WTC11 (cell line): ENCODE results near the gene USP47. TPM values are rescaled to one million over a fixed set of nuclear protein-coding genes. Genes with fewer than 3 reads are reported as not detected.

Experiments
- ATAC-seq: fragments of 200-7000 bp; cut with Tn5 transposase; 2 replicates; pipeline ENCODE4 v1.10.0; 2021; ENCODE audit warnings: mild to moderate bottlenecking, moderate library complexity
- CTCF ChIA-PET: fragments of 300-600 bp; sonication (Branson Sonifier 250); formaldehyde crosslinking; loops from one replicate; lab custom pipeline; 2021; ENCODE audit warnings: antibody characterized with exemption; lab: Charles Lee
- POLR2A ChIA-PET: fragments of 350-600 bp; sonication (Branson Sonifier 250); formaldehyde crosslinking; loops from one replicate; lab custom pipeline; 2021; ENCODE audit warnings: antibody characterized with exemption; lab: Charles Lee
- DNase-seq: peaks from one replicate; pipeline ENCODE4 v3.0.0; 2021; ENCODE audit warnings: low spot score
- H3K27ac Mint-ChIP-seq: 2 replicates; pipeline ENCODE4 v1.8.0; 2021; ENCODE audit warnings: mixed read lengths
- H3K27me3 Mint-ChIP-seq: 2 replicates; pipeline ENCODE4 v1.8.0; 2021; ENCODE audit warnings: low read depth, mild to moderate bottlenecking, moderate library complexity, mixed read lengths
- H3K36me3 Mint-ChIP-seq: 2 replicates; pipeline ENCODE4 v1.8.0; 2021; ENCODE audit warnings: mixed read lengths
- H3K4me1 Mint-ChIP-seq: 2 replicates; pipeline ENCODE4 v1.8.0; 2022; ENCODE audit warnings: mixed read lengths
- H3K4me3 Mint-ChIP-seq: 2 replicates; pipeline ENCODE4 v1.8.0; 2021; ENCODE audit warnings: mild to moderate bottlenecking, moderate library complexity, mixed read lengths
- H3K9me3 Mint-ChIP-seq: 2 replicates; pipeline ENCODE4 v1.8.0; 2021; ENCODE audit warnings: mixed read lengths
- GRHL2 ChIP-seq: fragments of 250-450 bp; sonication (Bioruptor Pico); IDR thresholded peaks from 2 replicates; pipeline ENCODE4 v1.8.0; 2022; ENCODE audit warnings: mild to moderate bottlenecking, moderate library complexity; ENCODE audit not compliant: insufficient replicate concordance, severe bottlenecking
- HMGA2 ChIP-seq: fragments of 250-450 bp; sonication (Bioruptor Pico); IDR thresholded peaks from 2 replicates; pipeline ENCODE4 v1.4.0; 2021; ENCODE audit warnings: mild to moderate bottlenecking, moderate library complexity
- HMGXB4 ChIP-seq: sonication (generic); formaldehyde crosslinking; IDR thresholded peaks from 2 replicates; pipeline ENCODE4 v1.8.1; 2023; ENCODE audit warnings: mild to moderate bottlenecking, moderate library complexity, missing genetic modification reagents
- KAT7 ChIP-seq: sonication (generic); formaldehyde crosslinking; IDR thresholded peaks from 2 replicates; pipeline ENCODE4 v1.8.1; 2023; ENCODE audit warnings: missing genetic modification reagents, mild to moderate bottlenecking, borderline replicate concordance
- MYBL2 ChIP-seq: sonication (generic); formaldehyde crosslinking; IDR thresholded peaks from 2 replicates; pipeline ENCODE4 v1.8.1; 2023; ENCODE audit warnings: mild to moderate bottlenecking, moderate library complexity, missing genetic modification reagents
- NFATC4 ChIP-seq: fragments of 250-450 bp; sonication (Bioruptor Pico); IDR thresholded peaks from 2 replicates; pipeline ENCODE4 v1.9.0; 2021; ENCODE audit warnings: mild to moderate bottlenecking
- NFE2L1 ChIP-seq: sonication (generic); formaldehyde crosslinking; IDR thresholded peaks from 2 replicates; pipeline ENCODE4 v1.8.1; 2023; ENCODE audit warnings: missing genetic modification reagents
- ZNF232 ChIP-seq: sonication (generic); formaldehyde crosslinking; IDR thresholded peaks from 2 replicates; pipeline ENCODE4 v1.8.0; 2022; ENCODE audit warnings: mild to moderate bottlenecking, missing genetic modification reagents
- ZNF263 ChIP-seq: sonication (generic); formaldehyde crosslinking; IDR thresholded peaks from 2 replicates; pipeline ENCODE4 v1.8.1; 2022; ENCODE audit warnings: low read depth, mild to moderate bottlenecking, moderate library complexity, missing genetic modification reagents
- ZNF396 ChIP-seq: fragments of 250-450 bp; sonication (Bioruptor Pico); IDR thresholded peaks from 2 replicates; pipeline ENCODE4 v1.8.0; 2021; ENCODE audit warnings: mild to moderate bottlenecking, moderate library complexity, borderline replicate concordance
- ZNF425 ChIP-seq: fragments of 250-450 bp; sonication (Bioruptor Pico); conservative IDR thresholded peaks from 2 replicates; pipeline ENCODE4 v1.9.0; 2021; ENCODE audit warnings: mild to moderate bottlenecking
- total RNA-seq: library from RNA; stranded (reverse); gene quantifications from 3 replicates; pipeline ENCODE4 v1.2.3, GENCODE V29; 2021
- TF ChIP-seq, protein P1 (sequence below): fragments of 200-600 bp; IDR thresholded peaks from 2 replicates; pipeline ENCODE4 v1.8.0; 2022; ENCODE audit warnings: antibody characterized with exemption
- TF ChIP-seq, protein P2 (sequence below): sonication (generic); formaldehyde crosslinking; IDR thresholded peaks from 2 replicates; pipeline ENCODE4 v1.8.0; 2022; ENCODE audit warnings: mild to moderate bottlenecking, missing genetic modification reagents
- TF ChIP-seq, protein P3 (sequence below): sonication (generic); formaldehyde crosslinking; IDR thresholded peaks from 2 replicates; pipeline ENCODE4 v1.8.0; 2023; ENCODE audit warnings: mild to moderate bottlenecking, missing genetic modification reagents

The USP47 gene
- total RNA-seq, 1 experiment from 2014 or later = 19.7 TPM

DNA sequence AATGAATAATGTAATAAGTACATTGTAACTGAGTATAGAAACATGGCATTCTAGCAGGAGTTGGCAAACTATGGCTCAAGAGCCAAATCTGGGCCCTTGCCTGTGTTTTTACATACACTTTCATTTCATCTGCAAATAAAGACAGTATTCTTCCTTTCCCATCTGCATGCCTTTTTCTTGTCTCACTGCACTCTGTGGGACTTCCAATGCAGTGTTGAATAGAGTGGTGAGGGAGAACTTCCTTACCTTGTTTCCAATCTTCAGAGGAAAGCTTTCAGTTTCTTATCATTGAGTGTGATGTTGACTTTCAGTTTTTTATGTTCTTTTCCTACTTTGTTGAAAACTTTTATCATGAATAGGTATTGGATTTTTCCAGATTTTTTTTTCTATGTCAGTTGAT is 82.1 kb downstream of the USP47 start (continued):
- no peak for TF ChIP-seq ZNF425 (CRISPR knock-in tag)

GRCh38 chr11:11929920-11930319 is 88.1 kb downstream of the USP47 start:
- DNase-seq (no peak), ATAC-seq (no peak)
- CTCF ChIA-PET = interaction anchor here (1.0 kb wide), 1 partner anchor 114 kb away, joined by 3 read pairs; no protein-coding TSS in a partner anchor
- Mint-ChIP-seq H3K9me3 (no peaks in the 10 kb centered on the region), H3K27me3 (no peaks in the 10 kb centered on the region)
- TF ChIP-seq HMGXB4 (CRISPR knock-in tag) (no peak), NFATC4 (no peak)
- TF ChIP-seq, all 79 proteins: peak for 0
- no peak overlapping the region; the same call in 1 of the 2 replicates for H3K27ac Mint-ChIP-seq
- POLR2A ChIA-PET = no interaction called here
- H3K36me3 Mint-ChIP-seq = peaks cover 24% of the 10 kb centered on the region
- H3K4me3 Mint-ChIP-seq = no peak overlapping the region
- 0 out of 2 replicates have a peak, but pooled peaks cover 2% of the 10 kb centered on the region for H3K4me1 Mint-ChIP-seq

- no peak overlapping the region for H3K4me3 Mint-ChIP-seq
- DNase-seq = no peak
- no peaks in the 10 kb centered on the region for H3K27me3 Mint-ChIP-seq
- no peak overlapping the region for H3K27ac Mint-ChIP-seq
- TF ChIP-seq, protein P1, sequence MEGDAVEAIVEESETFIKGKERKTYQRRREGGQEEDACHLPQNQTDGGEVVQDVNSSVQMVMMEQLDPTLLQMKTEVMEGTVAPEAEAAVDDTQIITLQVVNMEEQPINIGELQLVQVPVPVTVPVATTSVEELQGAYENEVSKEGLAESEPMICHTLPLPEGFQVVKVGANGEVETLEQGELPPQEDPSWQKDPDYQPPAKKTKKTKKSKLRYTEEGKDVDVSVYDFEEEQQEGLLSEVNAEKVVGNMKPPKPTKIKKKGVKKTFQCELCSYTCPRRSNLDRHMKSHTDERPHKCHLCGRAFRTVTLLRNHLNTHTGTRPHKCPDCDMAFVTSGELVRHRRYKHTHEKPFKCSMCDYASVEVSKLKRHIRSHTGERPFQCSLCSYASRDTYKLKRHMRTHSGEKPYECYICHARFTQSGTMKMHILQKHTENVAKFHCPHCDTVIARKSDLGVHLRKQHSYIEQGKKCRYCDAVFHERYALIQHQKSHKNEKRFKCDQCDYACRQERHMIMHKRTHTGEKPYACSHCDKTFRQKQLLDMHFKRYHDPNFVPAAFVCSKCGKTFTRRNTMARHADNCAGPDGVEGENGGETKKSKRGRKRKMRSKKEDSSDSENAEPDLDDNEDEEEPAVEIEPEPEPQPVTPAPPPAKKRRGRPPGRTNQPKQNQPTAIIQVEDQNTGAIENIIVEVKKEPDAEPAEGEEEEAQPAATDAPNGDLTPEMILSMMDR = peak; percentile 31
- TF ChIP-seq HMGA2 (CRISPR knock-in tag) = no peak
- TF ChIP-seq, all 79 proteins: peak for 1
- peaks cover 15% of the 10 kb centered on the region for H3K36me3 Mint-ChIP-seq
- ATAC-seq = peak; percentile 80
- ChIA-PET CTCF (interaction anchor here (0.6 to 2.3 kb wide), 14 partner anchors 9 to 357 kb away, joined by 3 to 27 read pairs (median 4); partner anchors contain the start of gene DKK3), POLR2A (no interaction called here)
- H3K4me1 Mint-ChIP-seq = 0 out of 2 replicates have a peak, but pooled peaks cover 2% of the 10 kb centered on the region
- H3K9me3 Mint-ChIP-seq = no peaks in the 10 kb centered on the region
These were observed 89.8 kb downstream of the USP47 start for GRCh38 chr11:11931461-11932055.

GRCh38 chr11:11935536-11935935 is 93.8 kb downstream of the USP47 start:
- TF ChIP-seq ZNF396 (CRISPR knock-in tag) (no peak), NFE2L1 (no peak), ZNF263 (CRISPR knock-in tag) (no peak), ZNF425 (CRISPR knock-in tag) (no peak), ZNF232 (CRISPR knock-in tag) (no peak), GRHL2 (no peak), KAT7 (CRISPR knock-in tag) (no peak), MYBL2 (no peak)
- TF ChIP-seq, protein P2, sequence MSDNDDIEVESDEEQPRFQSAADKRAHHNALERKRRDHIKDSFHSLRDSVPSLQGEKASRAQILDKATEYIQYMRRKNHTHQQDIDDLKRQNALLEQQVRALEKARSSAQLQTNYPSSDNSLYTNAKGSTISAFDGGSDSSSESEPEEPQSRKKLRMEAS = no peak
- TF ChIP-seq, protein P3, sequence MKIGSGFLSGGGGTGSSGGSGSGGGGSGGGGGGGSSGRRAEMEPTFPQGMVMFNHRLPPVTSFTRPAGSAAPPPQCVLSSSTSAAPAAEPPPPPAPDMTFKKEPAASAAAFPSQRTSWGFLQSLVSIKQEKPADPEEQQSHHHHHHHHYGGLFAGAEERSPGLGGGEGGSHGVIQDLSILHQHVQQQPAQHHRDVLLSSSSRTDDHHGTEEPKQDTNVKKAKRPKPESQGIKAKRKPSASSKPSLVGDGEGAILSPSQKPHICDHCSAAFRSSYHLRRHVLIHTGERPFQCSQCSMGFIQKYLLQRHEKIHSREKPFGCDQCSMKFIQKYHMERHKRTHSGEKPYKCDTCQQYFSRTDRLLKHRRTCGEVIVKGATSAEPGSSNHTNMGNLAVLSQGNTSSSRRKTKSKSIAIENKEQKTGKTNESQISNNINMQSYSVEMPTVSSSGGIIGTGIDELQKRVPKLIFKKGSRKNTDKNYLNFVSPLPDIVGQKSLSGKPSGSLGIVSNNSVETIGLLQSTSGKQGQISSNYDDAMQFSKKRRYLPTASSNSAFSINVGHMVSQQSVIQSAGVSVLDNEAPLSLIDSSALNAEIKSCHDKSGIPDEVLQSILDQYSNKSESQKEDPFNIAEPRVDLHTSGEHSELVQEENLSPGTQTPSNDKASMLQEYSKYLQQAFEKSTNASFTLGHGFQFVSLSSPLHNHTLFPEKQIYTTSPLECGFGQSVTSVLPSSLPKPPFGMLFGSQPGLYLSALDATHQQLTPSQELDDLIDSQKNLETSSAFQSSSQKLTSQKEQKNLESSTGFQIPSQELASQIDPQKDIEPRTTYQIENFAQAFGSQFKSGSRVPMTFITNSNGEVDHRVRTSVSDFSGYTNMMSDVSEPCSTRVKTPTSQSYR = no peak
- TF ChIP-seq, all 79 proteins: peak for 0
- Mint-ChIP-seq H3K9me3 (no peaks in the 10 kb centered on the region), H3K4me3 (no peak overlapping the region), H3K27ac (no peak overlapping the region), H3K36me3 (peaks cover 21% of the 10 kb centered on the region), H3K27me3 (no peaks in the 10 kb centered on the region), H3K4me1 (peaks cover 9% of the 10 kb centered on the region)
- DNase-seq = no peak
- ATAC-seq = no peak
- POLR2A ChIA-PET = no interaction called here
- CTCF ChIA-PET = interaction anchor here (0.8 kb wide), 1 partner anchor 109 kb away, joined by 3 read pairs; no protein-coding TSS in a partner anchor
